Activated T-helper 17 cell treated with anti-CD3 and anti-CD28 coated beads, Interleukin-2, amount 50 U/mL, for 72 hours (primary cell): ENCODE results near the gene MRAS. TPM values are rescaled to one million over a fixed set of nuclear protein-coding genes. Genes with fewer than 3 reads are reported as not detected.
"Not testable (repeated sequence)": the region's sequence is repeated elsewhere in the genome, so short reads cannot be mapped to it uniquely, and the experiment has no call there.

Experiments used
- ATAC-seq: fragments of 150-1000 bp; cut with Tn5 transposase; replicated peaks from 2 replicates; pipeline ENCODE4 v1.10.0; 2021; ENCODE audit warnings: mild to moderate bottlenecking, moderate library complexity
- H3K27ac Mint-ChIP-seq: one replicate; pipeline ENCODE4 v1.8.0; 2022; ENCODE audit warnings: mixed read lengths
- H3K27me3 Mint-ChIP-seq: one replicate; pipeline ENCODE4 v1.8.0; 2022; ENCODE audit warnings: mixed read lengths
- H3K36me3 Mint-ChIP-seq: one replicate; pipeline ENCODE4 v1.8.0; 2022; ENCODE audit warnings: low read depth, mild to moderate bottlenecking, mixed read lengths
- H3K4me1 Mint-ChIP-seq: one replicate; pipeline ENCODE4 v1.8.0; 2022; ENCODE audit warnings: mixed read lengths
- H3K4me3 Mint-ChIP-seq: one replicate; pipeline ENCODE4 v1.8.0; 2022; ENCODE audit warnings: mild to moderate bottlenecking, mixed read lengths
- H3K9me3 Mint-ChIP-seq: one replicate; pipeline ENCODE4 v1.8.0; 2022; ENCODE audit warnings: mixed read lengths
- total RNA-seq, 2 donors: library from RNA; stranded (reverse); gene quantifications; one replicate each; pipeline ENCODE4 v1.2.3, GENCODE V29; 2022

Gene MRAS
- total RNA-seq, 2 donors from 2014 or later = 0.37 to 0.67 TPM

DNA sequence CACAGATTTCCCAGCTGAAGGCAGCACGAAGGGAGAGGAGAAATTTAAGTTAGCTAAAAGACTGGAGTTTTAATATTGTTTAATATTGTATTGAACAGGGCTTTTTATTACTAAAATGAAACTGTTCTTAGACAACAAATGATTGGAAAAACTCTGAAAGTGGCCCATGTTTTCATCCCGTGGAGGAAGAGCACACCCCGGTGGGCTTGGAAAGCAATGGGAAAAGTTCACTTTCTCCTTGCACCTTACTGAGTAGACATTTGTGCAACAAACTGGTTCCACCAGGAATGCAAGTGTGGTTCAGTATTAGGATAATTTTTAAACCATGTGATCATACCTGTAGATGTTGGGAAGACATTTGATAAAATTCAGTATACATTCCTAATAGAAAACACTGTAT lies 77.8 kb downstream of the MRAS start:
- Mint-ChIP-seq H3K27ac (no peak overlapping the region), H3K27me3 (peaks cover 1% of the 10 kb centered on the region), H3K36me3 (no peaks in the 10 kb centered on the region), H3K9me3 (no peaks in the 10 kb centered on the region), H3K4me1 (no peaks in the 10 kb centered on the region), H3K4me3 (no peak overlapping the region)
- ATAC-seq = no peak

DNA sequence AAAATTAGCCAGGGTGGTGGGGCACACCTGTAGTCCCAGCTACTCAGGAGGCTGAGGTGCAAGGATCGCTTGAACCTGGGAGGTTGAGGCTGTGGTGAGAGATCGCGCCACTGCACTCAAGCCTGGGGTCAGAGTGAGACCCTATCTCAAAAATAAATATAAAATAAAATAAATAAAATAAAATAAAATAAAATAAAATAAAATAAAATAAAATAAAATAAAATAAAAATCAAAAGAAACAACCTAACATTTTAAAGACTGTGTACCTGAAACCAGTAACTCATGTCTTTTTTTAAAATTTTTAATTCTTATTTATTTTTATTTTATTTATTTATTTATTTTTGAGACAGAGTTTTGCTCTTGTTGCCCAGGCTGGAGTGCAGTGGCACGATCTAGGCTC lies 78.4 kb downstream of the MRAS start:
- not testable (repeated sequence) for H3K27ac Mint-ChIP-seq, H3K9me3 Mint-ChIP-seq, H3K27me3 Mint-ChIP-seq, ATAC-seq, H3K4me1 Mint-ChIP-seq, H3K36me3 Mint-ChIP-seq, H3K4me3 Mint-ChIP-seq

GRCh38 chr3:138429665-138430064 lies 81.3 kb downstream of the MRAS start:
- no peak for ATAC-seq
- peaks cover 20% of the 10 kb centered on the region for H3K27me3 Mint-ChIP-seq
- H3K4me1 Mint-ChIP-seq = no peaks in the 10 kb centered on the region
- H3K9me3 Mint-ChIP-seq = no peaks in the 10 kb centered on the region
- H3K27ac Mint-ChIP-seq = no peak overlapping the region
- H3K36me3 Mint-ChIP-seq = no peaks in the 10 kb centered on the region
- H3K4me3 Mint-ChIP-seq = no peak overlapping the region

DNA sequence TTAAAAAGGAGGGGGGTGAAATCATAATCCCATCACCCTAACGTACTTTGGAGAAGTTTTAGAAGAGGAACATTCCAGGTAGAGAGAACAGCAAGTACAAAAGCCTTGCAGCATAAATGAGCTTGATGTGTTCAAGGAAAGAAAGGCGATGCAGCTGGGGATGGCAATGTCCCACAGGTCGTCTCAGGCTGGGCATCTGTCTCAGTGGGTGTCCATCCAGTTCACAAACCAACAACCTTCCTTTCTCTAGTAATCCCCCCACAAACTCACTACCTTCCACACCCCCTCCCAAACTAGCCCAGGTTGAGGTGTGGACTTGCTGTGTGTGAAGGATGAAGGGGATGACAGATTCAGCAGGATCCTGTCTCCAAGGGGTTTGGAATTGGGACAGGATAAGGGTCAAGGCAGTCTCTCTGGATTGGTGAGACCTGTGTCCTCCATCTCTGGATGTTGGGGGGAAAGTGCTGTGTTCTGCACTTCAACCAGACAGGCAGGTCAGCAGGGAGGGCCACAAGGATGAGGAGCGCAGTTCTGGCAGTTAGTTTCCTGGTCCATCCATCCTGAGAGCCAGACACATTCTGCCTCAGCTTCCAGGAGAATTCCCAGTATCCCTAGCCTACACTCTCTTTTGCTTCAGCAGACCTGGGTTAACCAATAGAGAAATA lies 84.3 kb downstream of the MRAS start:
- H3K27me3 Mint-ChIP-seq = peaks cover 38% of the 10 kb centered on the region
- H3K27ac Mint-ChIP-seq = no peak overlapping the region
- no peaks in the 10 kb centered on the region for H3K9me3 Mint-ChIP-seq

DNA sequence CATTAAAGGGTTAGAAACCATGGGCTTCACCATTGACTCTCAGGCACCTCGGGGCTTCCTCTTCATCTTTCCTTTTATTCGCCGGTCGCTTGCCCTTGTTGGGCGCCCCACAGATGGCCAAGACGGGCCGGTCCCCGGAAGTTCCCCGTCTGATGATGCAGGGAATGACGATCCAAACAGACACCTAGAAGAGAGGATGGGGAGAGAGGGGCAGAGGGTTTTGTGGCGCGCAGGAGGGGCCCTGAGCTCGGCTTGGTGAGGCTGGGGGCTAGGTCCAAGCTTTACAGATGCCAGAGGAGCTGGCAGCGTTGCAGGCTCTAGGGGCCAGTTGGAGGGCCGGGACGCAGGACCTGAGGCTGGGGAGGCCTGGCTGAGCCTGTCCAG lies 85.5 kb downstream of the MRAS start:
- no peaks in the 10 kb centered on the region for H3K9me3 Mint-ChIP-seq
- peak overlapping the region; percentile 73 for H3K4me3 Mint-ChIP-seq
- H3K27ac Mint-ChIP-seq = no peak overlapping the region
- H3K4me1 Mint-ChIP-seq = no peaks in the 10 kb centered on the region
- no peaks in the 10 kb centered on the region for H3K36me3 Mint-ChIP-seq
- no peak for ATAC-seq
- peaks cover 42% of the 10 kb centered on the region for H3K27me3 Mint-ChIP-seq

More for the DNA sequence above, 84.3 kb downstream of the MRAS start:
- no peak for ATAC-seq
- Mint-ChIP-seq H3K36me3 (no peaks in the 10 kb centered on the region), H3K4me1 (no peaks in the 10 kb centered on the region), H3K4me3 (peak overlapping the region; percentile 73)

DNA sequence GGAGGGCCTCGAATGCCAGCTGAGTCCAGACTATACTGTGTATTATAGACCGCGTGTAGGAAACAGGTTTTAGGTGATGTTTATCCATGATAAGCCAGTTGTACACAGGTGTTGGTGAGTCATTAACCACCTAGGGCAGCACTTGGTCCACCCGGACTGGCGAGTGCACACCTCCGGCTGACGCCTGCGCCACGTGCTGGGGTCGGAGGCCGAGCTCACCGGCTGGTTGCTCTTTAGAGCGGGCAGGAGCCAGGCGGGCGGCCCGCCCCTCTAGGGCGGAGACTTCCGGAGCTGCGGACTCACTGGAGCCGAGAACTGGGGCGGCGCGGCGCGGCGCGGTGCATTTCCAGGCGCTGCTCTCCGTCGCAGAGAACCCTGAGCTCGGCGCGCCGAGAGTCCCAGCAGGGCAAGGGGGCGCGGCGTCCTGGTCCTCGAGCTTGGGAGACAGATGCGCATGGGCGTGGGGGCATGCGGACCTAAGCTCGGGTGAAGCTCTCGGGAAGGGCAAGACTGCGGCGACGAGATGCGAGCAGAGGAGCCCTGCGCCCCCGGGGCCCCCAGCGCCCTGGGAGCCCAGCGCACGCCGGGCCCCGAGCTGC lies 86.0 kb downstream of the MRAS start, which contains the start of gene ESYT3:
Gene ESYT3, plus strand, starts transcription at position 341 of the 599 bp plus-strand sequence. Its CDS starts 183 bp downstream, at position 524.
- Mint-ChIP-seq H3K27me3 (peaks cover 42% of the 10 kb centered on the region), H3K9me3 (no peaks in the 10 kb centered on the region), H3K4me3 (peak within 1 kb of the TSS; percentile 73), H3K36me3 (no peaks in the 10 kb centered on the region), H3K4me1 (no peaks in the 10 kb centered on the region), H3K27ac (no peak within 1 kb of the TSS)
- peak; percentile 92 for ATAC-seq

- Mint-ChIP-seq H3K36me3 (no peaks in the 10 kb centered on the region), H3K4me1 (no peaks in the 10 kb centered on the region)
- ATAC-seq = peak; percentile 5
Measured at GRCh38 chr3:138434875-138435772, 86.7 kb downstream of the MRAS start.

DNA sequence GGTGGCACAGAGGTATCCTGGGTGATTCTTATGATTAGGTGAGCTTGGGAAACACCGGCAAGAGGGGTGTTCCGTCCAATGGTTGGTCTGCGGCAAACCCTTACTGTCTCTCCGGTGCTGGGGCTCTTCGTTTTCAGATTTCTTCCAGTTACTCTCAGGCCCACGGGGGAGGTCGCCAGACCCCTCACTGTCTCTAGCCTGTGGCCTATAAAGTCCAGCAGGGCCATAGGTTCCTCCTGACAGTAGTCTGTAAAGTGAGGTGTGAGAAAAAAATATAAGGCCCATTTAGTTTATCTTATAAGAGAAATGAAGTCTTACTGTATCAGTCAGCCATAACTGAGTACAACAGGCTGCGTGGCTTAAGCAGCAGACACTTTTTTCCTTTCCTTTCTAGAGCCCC lies 87.5 kb downstream of the MRAS start:
- Mint-ChIP-seq H3K4me1 (no peaks in the 10 kb centered on the region), H3K4me3 (peak overlapping the region; percentile 35), H3K27ac (no peak overlapping the region), H3K36me3 (no peaks in the 10 kb centered on the region), H3K27me3 (peaks cover 42% of the 10 kb centered on the region), H3K9me3 (no peaks in the 10 kb centered on the region)
- no peak for ATAC-seq

More at GRCh38 chr3:138434875-138435772, 86.7 kb downstream of the MRAS start:
- Mint-ChIP-seq H3K27me3 (peaks cover 42% of the 10 kb centered on the region), H3K4me3 (peak overlapping the region; percentile 73), H3K27ac (no peak overlapping the region), H3K9me3 (no peaks in the 10 kb centered on the region)

GRCh38 chr3:138437281-138437680 lies 88.9 kb downstream of the MRAS start:
- peaks cover 35% of the 10 kb centered on the region for H3K27me3 Mint-ChIP-seq
- ATAC-seq = no peak
- H3K27ac Mint-ChIP-seq = no peak overlapping the region

GRCh38 chr3:138438896-138439295 lies 90.5 kb downstream of the MRAS start:
- H3K9me3 Mint-ChIP-seq = no peaks in the 10 kb centered on the region
- H3K27me3 Mint-ChIP-seq = peaks cover 24% of the 10 kb centered on the region
- no peak overlapping the region for H3K4me3 Mint-ChIP-seq
- H3K4me1 Mint-ChIP-seq = no peaks in the 10 kb centered on the region
- no peaks in the 10 kb centered on the region for H3K36me3 Mint-ChIP-seq
- no peak for ATAC-seq
- H3K27ac Mint-ChIP-seq = no peak overlapping the region

More at GRCh38 chr3:138437281-138437680, 88.9 kb downstream of the MRAS start:
- Mint-ChIP-seq H3K36me3 (no peaks in the 10 kb centered on the region), H3K9me3 (no peaks in the 10 kb centered on the region), H3K4me3 (no peak overlapping the region), H3K4me1 (no peaks in the 10 kb centered on the region)

GRCh38 chr3:138439646-138440045 lies 91.3 kb downstream of the MRAS start:
- H3K36me3 Mint-ChIP-seq = no peaks in the 10 kb centered on the region
- H3K27me3 Mint-ChIP-seq = peaks cover 22% of the 10 kb centered on the region
- H3K9me3 Mint-ChIP-seq = no peaks in the 10 kb centered on the region
- ATAC-seq = no peak
- no peaks in the 10 kb centered on the region for H3K4me1 Mint-ChIP-seq
- H3K4me3 Mint-ChIP-seq = no peak overlapping the region
- no peak overlapping the region for H3K27ac Mint-ChIP-seq

GRCh38 chr3:138440121-138440521 lies 91.7 kb downstream of the MRAS start:
- Mint-ChIP-seq H3K9me3 (no peaks in the 10 kb centered on the region), H3K36me3 (no peaks in the 10 kb centered on the region), H3K4me1 (no peaks in the 10 kb centered on the region), H3K27ac (no peak overlapping the region), H3K4me3 (no peak overlapping the region), H3K27me3 (peaks cover 22% of the 10 kb centered on the region)
- ATAC-seq = no peak

DNA sequence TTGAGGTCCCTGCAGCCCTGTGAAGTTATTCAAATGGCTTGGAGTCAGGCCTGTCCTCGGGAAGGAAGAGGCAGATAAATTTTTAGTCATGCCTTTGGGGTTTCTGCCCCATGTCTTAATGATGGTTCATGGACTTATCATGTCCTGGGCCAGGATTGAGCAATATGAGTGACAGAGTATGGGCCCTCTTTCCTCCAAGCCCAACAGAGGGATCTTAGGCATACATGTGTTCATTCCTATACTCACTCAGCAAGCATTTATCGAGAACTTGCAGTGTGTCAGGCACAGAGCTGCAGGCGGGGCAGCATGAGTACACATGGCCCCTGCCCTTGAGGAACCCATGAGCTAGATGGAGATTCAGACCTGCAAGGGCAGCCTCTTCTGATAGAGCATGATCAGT lies 92.2 kb downstream of the MRAS start:
- no peaks in the 10 kb centered on the region for H3K36me3 Mint-ChIP-seq
- ATAC-seq = no peak
- no peaks in the 10 kb centered on the region for H3K4me1 Mint-ChIP-seq

GRCh38 chr3:138441256-138441655 lies 92.9 kb downstream of the MRAS start:
- Mint-ChIP-seq H3K4me3 (no peak overlapping the region), H3K4me1 (no peaks in the 10 kb centered on the region), H3K27me3 (peaks cover 16% of the 10 kb centered on the region), H3K9me3 (no peaks in the 10 kb centered on the region), H3K36me3 (no peaks in the 10 kb centered on the region), H3K27ac (no peak overlapping the region)
- ATAC-seq = no peak

More for the DNA sequence above, 92.2 kb downstream of the MRAS start:
- Mint-ChIP-seq H3K27ac (no peak overlapping the region), H3K27me3 (peaks cover 22% of the 10 kb centered on the region), H3K9me3 (no peaks in the 10 kb centered on the region), H3K4me3 (no peak overlapping the region)
